ENCODE measurements around the gene CDHR2. TPM values are rescaled to one million over a fixed set of nuclear protein-coding genes. Genes with fewer than 3 reads are reported as not detected.

CDHR2 gene
- total RNA-seq, 1 donor from 2014 or later, result not detected

DNA sequence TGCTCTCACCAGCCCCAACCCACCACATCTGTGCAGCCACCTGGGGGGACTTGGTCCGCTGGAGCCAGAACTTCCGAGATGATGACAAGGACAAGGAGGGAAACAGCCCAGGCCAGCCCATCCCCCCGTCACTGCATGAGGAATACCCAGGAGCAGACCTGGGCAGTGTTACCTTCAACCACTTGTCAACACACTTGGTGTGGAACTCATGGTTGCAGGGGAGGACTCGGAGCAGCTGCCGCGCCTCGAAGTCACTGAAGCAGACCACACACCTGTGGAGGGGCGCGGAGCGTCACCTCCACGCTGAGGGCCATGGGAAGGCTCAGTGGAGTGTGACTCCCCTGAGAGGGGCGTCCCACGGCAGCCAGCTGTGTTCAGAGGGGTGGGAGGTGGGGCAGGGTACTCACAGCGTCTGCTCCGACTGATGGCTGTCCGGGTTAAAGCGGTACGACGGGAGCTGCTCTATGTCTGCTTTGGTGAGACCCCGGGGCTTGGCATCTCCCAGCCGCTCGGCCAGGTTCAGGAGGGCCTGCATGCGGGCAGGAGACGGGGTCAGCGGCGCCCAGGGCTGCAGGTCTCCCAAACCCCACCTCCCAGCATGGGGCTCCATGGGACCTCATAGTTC lies 19.9 kb upstream of the CDHR2 start:
- DNase-seq (ENCODE audit: extremely low read depth, low read depth, low spot score), result no peak

DNA sequence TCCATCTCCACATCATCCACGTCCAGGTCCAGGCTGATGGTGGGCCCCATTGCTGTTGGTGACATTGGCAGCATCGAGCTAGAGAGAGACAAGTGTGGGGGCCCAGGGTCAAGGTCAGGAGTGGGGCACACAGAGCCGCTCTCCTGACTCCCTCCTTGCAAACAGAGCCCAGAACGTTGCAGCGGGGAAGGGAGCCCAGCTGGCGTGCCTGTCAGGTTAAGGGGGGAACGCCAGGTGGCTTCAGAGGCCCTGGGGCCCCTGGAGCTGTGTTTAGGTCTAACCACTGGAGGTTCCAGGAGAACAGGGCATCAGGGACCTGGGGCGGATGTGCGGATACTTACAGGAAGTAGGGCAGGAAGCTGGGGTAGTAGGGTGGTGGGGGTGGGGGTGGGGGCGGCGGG lies 19.4 kb upstream of the CDHR2 start:
- DNase-seq (ENCODE audit: extremely low read depth, low read depth, low spot score), result no peak

DNA sequence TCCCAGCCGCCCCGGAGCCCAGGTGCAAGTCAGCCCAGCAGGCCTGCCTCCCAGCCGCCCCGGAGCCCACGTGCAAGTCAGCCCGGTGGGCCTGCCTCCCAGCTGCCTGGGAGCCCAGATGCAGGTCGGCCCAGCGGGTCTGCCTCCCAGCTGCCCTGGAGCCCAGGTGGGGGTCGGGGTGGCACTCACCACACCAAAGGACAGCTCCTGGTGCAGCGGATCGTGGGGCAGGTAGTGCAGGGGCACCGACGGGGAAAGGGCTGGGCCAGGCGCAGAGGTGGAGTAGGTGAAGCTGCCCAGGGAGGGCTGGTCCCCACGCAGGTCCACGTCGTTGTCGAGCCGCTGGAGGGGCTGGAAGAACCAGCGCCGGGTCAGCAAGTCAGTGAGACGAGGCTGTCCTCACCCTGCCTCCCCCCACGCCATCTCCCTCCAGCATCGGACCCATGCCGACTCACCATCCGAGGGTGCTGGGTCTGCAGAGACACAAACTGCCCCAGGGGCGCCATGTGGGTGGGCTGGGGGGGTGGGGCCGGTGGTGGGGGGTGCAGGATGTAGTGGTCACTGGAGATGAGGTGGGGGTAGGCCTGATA lies 18.7 kb upstream of the CDHR2 start:
- no peak for DNase-seq (ENCODE audit: extremely low read depth, low read depth, low spot score)

DNA sequence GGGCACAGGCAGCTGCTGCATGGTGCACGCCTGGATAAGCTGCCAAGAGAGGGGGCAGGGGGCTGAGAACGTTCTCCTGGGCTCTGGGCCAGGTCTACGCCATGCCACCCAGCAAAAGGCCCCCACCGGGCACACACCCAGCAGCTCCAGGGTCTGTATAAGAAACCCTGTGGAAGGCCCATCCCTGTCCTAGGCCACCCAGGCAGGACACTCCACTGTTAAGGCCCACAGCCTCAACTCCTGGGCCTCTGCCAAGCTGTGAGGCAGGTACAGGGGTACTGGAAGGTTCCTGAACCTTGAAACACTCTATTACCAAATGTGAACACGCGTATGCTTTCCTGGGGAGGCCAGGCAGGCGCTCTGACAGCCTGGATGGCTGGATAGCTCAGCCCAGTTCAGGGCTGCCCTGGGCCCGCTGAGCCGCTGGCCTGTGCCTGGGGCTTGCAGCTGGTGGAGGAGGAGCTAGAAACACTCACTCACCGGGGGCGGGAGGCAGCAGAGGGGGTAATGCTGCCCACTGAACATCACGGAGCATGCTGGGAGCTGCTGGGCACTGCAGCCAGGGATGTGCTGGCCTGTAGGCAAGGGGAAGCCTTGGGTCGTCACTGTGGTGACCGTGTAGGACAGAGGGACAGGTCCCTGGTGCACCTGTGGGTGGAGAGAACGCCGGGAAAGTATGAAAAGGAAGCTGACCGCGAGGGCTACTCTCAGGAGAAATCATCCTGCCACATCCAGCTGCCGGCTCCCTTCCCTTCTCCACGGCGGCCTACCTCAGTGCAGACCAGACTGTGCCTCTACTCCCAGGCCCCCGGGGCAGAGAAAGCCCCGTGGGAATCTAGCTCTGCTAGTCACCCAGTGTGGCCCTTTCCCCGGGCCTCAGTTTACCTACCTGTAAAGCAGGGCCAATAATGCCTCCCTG lies 17.9 kb upstream of the CDHR2 start:
- DNase-seq (ENCODE audit: extremely low read depth, low read depth, low spot score), result no peak

DNA sequence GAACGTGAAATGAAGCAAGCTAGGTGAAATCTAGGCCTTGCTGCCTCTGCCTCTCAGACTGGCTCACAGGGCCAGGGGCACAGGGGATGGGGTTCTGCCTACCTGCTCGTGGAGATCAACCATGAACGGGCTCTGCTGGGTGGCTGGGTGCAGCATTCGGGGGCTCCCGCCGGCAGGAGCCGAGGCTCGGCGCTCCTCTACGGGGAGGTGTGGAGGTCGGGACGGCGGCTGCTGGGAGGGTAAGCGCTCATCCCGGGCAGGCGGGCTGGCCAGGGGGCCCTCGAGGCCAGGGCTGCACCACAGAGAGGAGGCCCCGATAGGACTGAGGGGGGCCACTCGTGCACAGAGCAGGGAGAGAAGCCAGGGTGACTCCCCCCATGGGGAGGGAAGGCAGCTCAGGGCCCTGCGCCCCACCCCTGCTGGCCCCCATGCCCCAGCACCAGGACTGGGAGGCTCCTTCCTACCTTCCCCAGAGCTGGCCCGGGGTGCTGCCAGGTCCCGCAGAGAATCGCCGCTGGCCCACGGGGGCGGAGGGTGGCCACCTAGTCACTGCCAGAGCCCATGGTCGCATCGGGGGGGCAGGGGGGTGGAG lies 17.1 kb upstream of the CDHR2 start:
- DNase-seq (ENCODE audit: extremely low read depth, low read depth, low spot score), result no peak

DNA sequence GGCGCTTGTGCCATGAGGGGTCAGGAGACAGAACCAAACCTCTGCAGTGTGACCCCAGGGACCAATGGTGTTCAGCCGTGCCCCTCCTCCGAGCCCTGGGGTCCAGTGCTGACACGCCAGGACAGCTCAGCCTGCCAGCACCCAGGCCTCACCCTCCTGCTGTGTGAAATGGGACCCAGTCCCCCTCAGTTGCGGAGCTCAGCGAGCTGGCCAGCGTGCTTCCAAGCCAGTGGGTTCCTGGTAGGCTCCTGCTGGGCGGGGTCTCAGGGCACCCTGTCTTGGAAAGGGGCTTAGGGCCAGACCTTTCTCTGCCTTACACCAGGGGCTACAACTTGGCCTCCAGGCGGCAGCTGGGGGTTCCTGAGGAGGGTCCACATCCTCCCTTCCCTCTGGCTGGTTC lies 16.3 kb upstream of the CDHR2 start:
- DNase-seq (ENCODE audit: extremely low read depth, low read depth, low spot score), result no peak

DNA sequence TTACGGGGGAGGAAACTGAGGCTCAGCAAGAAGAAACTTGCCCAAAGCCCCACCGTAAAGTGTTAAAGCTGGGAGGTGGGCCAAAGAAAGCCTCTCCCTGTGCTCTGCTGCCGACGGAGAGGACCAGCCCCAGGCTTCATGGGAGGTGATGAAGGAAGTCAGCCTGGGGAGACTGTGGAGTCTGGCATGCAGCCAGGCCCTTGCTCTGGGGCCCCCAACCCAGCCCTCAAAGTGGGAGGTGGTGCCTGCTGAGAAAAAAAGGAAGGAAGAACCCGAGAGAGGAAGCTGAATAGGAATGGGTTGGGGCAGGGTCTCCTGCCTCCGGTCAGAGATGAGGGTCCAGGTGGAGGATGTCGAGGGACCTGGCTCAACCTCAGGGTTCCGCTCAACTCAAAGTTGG lies 15.8 kb upstream of the CDHR2 start:
- DNase-seq (ENCODE audit: extremely low read depth, low read depth, low spot score), result no peak

DNA sequence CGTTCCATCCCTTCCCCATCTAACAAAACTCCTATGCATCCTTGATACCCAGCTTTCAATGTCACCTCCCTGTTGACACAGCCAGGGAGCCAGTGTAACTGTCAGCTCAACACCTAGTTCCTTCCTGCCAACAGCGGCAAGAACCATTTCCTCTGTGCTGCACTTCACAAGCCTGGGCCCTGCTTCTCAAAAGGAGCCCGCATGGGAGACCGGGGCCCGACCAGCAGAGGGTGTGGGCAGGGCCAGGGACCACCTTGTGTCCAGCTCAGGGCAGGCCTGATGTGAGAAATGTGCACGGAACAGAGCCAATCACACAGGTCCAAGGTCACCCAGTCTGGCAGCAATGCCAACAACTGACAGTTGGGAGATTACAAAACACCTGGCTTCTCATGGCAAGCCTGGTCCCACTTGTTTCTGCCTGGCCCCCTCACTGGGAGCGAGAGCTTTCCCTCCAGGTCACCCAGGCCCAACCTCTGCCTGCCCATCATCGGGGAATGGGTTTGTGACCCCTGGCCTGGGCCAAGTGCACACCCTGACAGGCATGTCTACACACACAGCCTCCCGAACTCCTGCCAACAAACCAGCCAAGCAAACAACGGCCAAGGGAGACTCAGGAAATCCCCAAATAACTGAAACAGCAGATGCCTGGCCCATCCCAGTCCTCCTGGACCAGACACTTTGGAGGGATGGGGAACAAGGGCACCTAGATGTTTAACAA lies 15.1 kb upstream of the CDHR2 start:
- no peak for DNase-seq (ENCODE audit: extremely low read depth, low read depth, low spot score)

DNA sequence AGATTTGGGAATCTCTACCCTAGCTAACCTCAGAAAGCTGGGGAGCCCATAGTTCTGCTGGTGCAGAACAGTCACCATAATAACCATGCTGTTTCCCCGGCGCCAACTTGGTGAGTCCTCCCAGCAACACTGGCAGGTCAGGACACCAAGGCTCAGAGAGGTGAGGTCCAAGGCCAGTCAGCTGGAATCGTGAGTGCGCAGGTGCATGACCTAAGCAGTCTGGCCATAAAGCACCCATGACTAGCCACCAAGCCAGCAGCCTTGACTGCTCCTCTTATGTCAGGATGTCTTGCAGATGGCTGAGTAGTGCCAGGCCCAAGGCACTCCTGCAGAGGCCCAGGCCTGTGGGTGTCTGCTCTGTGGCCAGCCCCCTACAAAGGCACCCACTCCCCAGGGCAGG lies 14.5 kb upstream of the CDHR2 start:
- DNase-seq (ENCODE audit: extremely low read depth, low read depth, low spot score), result no peak

DNA sequence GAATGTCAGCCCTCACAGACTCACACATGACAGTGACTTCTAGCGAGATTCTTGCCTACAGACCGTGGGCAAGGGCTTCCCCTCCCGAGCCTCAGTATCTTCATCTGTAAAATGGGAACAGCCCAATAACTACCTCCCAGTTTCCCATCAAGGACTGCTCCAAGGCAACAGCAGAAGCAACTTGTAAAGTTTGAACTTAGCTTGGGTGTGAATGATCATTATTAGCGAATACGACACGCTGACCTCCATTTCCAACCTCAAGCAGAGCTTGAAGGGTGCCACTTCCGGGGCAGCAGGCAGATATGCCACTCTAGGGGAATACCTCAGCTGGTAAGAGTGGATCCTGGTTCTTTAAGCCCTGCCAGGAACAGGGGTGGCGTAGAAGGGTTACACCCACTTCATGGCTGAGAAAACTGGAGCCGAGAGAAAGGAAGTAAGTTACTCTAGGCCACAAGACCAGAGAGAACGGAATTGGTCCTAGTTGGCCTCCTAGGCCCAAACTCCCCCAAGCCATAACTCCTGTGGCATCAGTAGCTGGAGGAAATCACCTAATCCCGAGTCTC lies 14.0 kb upstream of the CDHR2 start:
- no peak for DNase-seq (ENCODE audit: extremely low read depth, low read depth, low spot score)

DNA sequence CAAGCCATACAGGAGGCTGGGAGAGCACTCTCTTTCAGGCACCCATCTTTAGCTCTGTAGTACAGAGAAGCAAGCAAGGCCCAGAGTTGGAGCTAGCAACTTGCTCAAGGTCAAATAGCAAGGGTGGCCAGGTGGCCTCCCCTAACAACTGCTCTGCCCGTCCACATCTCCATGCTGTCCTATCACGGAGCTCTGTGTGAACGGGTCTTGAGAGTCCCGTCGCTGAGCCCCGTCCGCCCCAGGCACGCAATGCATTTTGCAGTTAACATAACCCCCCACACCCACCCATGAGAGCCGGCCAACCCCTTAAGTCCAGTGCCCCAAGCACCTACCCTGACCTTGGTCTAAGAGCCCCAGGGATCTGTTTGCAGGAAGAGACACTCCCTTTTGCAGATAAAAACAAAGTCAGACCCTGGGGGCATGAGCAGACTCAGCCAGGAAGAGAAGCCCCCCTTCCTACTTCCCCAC lies 13.4 kb upstream of the CDHR2 start:
- DNase-seq (ENCODE audit: extremely low read depth, low read depth, low spot score), result no peak

DNA sequence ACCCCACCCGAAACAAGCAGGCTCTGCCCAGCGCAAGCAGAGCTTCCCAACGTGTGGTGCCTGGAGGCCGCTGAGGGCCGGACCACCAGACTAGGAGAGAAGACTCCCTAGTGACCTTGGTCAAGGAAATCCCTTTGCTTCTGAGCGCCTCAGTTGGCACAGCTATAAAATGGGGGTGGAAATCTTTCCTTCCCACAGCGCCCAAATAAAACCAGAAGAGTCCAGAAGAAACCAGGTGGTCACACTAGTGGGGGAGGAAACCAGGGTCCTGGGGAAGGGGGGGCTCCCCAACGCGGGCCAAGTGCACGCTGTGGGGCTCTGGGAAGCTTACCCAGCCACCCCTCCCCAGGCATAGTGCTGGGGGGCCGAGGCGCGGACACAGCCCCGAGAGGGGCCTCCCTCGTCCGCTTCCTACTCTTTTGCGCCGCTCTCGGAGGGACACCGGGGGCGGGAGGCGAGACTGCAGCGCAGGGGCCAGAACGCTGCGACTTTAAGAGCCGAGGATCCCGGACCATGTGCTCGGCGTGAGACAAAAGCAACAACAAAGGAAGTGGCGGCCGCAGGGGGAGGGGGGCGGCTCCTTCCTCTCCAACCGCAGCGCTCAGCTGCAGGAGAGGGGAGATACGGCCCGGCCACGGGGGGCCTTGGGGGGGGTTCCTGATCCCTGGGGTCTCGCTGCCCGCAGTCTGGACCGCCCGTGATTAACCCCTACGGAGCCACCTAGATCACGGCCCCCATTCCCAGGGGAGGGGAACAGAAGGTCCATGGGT lies 12.8 kb upstream of the CDHR2 start:
- no peak for DNase-seq (ENCODE audit: extremely low read depth, low read depth, low spot score)

DNA sequence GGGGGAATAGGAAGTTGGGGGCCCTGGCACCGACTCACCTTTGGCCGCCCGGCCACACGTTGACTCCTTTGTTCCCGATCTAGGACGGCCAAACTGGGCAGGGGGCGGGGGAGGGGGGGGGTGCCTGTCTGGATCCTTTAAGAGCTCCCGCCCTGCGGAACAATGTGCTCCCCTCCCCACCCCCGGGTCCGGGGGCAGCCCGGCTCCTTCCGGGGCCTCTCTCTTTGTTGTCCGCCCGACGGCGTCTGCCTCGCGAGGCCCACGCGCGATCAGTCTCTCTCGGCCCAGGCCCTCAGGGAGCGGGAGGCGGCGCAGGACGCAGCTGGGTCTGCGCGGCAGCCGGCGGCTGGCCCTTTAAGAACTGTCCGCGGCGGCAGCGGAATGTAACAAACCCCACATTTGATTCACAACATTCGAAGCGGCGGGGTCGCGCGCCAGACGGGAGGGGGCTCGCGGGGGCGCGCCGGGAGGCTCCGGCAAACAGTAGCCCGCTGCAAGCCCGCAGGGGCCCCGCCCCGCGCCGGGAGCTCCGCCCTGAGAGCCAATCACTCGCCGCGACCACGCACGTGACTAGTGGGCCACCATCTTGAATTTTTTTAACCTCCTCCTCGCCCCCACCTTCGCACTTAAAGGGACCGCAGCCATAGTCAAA lies 12.1 kb upstream of the CDHR2 start, which contains the start of gene RNF44:
Gene RNF44 (minus strand): TSS at position 501 of the 652 bp plus-strand sequence. CDS start 4,930 bp downstream, outside the sequence.
- peak; percentile 75 for DNase-seq (ENCODE audit: extremely low read depth, low read depth, low spot score)

DNA sequence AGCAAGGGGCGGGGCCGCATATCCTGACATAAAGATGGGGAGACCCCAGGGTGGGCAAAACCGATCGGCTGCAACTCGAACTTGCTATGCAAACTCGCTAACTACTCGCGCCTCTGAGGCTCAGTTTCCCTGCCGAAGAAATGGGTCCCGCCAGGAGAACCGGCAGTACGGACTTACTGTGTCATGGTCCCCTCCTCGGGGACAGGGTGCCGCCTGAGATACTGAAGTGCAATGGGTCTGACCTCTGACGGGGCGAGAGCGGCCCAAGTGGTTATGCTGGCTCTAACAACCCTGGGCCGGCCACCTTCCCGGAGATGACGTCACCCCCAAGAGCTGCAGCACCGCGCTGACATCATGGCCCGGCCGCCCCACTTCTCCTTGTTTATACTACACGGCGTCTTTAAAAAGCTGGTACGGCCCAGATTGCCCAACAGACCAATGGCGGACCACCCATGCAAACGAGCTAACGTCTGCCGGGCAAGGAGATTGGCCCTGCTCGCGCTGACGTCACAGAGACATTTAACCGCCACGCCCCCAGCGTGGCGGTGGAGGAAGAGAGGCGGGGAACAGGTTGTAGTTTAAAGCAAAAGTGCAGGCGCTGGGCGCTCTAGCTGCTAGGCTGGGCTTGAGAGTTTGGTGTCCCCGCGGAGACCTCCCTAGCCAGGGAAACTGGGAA lies 11.4 kb upstream of the CDHR2 start:
- DNase-seq (ENCODE audit: extremely low read depth, low read depth, low spot score), result peak; percentile 91

DNA sequence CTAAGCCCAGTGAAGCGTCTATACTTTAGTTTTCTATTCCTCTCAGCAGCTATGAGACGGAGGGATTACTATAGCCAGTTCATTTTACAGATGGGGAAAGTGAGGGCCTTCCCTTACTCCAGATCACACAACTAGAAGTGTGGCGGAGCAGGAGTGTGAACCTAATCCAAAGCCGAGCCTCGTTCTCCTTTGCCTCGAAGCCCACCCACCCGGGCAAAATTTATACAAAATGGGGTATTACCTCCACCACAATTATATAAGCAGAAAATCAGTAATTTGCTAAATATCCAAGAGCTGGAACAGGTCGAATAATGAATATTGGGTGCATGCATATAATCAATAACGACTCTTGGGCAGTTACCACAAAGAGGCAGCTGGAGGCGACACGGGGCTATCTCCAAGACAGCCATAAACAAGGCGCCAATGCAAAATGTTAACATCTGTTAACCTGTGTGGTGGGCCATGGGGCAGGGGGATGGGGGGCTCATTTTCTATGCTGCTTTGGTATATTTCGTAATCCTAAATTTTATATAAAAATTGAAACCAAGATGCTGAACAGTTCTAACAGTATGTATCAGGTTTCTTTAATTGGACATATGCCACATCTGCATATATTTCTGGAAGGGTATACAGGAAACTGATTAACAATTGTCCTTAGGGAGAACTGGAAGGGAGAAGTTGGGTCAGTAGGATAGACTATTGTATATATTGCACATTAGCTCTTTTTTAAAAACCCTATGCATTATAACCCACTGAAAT lies 10.7 kb upstream of the CDHR2 start:
- DNase-seq (ENCODE audit: extremely low read depth, low read depth, low spot score), result no peak

DNA sequence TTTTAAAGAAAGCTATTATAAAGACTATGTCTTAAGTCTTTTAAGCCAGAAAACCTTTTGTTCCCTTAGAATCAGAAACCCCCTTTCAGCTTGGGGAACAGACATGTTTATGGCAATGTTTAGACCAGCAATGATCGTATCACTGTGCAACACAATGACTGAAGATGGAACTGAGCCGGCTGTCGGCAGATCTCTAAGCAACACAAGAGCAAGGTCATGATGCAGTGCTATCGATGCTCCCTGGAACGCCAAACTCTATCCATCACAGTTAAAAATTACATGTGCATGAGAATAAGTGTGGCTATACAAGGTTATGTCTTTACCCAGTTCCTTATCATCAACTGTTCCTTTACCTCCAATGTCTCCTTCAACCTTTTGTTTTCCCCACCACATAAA lies 10.2 kb upstream of the CDHR2 start:
- no peak for DNase-seq (ENCODE audit: extremely low read depth, low read depth, low spot score)

DNA sequence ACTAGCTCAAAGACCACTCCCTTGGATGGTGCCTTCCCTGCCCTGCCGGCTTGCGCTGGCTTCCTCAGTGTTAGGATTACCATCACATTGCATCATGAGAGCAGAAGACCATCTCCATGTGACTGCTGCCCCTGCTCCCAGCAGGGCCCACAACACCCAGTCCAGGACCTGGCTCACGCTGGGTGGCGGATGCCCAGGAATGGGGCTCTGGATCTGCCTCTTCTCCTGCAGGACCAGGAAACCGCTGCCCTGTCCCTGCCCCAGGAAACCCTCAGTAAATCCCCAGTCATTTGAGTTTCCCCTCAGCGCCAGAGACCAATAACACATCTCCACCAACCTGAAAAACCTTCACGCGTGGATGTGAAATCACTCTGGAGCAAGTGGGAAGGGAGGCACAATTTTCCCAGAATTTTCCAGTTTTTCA lies 8.7 kb upstream of the CDHR2 start:
- DNase-seq (ENCODE audit: extremely low read depth, low read depth, low spot score), result no peak

DNA sequence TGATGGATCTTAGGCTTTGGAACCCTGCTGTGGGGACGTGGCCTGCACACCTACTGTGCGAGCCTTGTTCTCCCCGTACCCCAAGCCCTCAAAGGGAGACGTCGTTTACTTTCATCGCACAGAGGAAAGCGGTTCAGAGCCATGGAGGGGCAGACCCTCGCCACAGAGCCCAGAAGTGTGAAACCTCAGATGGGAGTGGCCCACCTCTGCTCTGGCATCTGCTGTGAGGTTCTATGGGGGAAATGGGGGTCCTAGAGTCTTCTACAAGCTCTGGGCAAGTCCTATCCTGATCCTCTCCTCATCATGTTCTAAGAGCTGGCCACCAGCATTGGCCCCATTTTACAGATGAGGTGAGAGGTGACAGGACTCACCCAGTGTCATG lies 8.2 kb upstream of the CDHR2 start:
- no peak for DNase-seq (ENCODE audit: extremely low read depth, low read depth, low spot score)

Measured in glomerular endothelial cell (primary cell).